ENCODE results near the gene FLVCR1. TPM values are rescaled to one million over a fixed set of nuclear protein-coding genes. Genes with fewer than 3 reads are reported as not detected.

Gene FLVCR1
- total RNA-seq, 1 experiment from 2014 or later: 26.4 TPM

GRCh38 chr1:212873518-212873917 lies 15.4 kb downstream of the FLVCR1 start:
- Histone ChIP-seq H3K27me3 (replicated peaks; ENCODE audit: insufficient read depth, low read depth, low read length, poor library complexity) (no peaks in the 10 kb centered on the region), H3K36me3 (ENCODE audit: insufficient read depth, low read length, poor library complexity, severe bottlenecking) (peaks cover 45% of the 10 kb centered on the region), H3K4me3 (ENCODE audit: low read depth, low read length, poor library complexity, severe bottlenecking) (no peak overlapping the region), H3K27ac (ENCODE audit: low read depth, low read length, poor library complexity, severe bottlenecking) (no peak overlapping the region), H3K4me1 (ENCODE audit: insufficient read depth, low read length, poor library complexity, severe bottlenecking) (no peaks in the 10 kb centered on the region), H3K9me3 (ENCODE audit: low read depth, low read length, poor library complexity, severe bottlenecking) (no peaks in the 10 kb centered on the region)
- DNase-seq (ENCODE audit: low spot score): no peak
- ChIA-PET POLR2A (ENCODE audit: low non-redundant PET) (no interaction called here), CTCF (no interaction called here)
- TF ChIP-seq EZH2 (IDR thresholded peaks at IDR 0.05; ENCODE audit: borderline replicate concordance, low read depth, low read length, poor library complexity, severe bottlenecking) (no peak), CTCF (conservative IDR thresholded peaks at IDR 0.05; ENCODE audit: low read depth, low read length) (no peak)
- intact Hi-C loops (cut with micrococcal nuclease; ENCODE audit: unreplicated experiment): no loop called here
- no TSS peak for BruUV-seq (replicated peaks)

DNA sequence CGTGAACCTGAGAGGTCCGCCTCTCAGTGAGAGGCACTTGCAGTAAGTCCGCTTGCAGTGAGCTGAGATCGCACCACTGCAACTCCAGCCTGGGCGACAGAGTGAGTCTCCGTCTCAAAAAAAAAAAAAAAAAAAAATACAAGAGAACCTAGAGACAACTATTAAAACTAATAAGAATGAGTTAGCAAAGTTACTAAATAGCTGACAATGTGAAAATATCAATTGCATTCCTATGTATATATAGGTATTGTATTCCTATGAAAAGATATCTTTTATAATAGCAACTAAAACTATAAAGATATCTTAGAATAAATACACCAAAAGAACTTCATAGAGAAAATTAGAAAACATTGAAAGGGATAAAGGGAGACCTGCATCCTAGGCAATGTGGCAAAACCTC lies 20.3 kb downstream of the FLVCR1 start:
- TF ChIP-seq EZH2 (IDR thresholded peaks at IDR 0.05; ENCODE audit: borderline replicate concordance, low read depth, low read length, poor library complexity, severe bottlenecking): no peak
- TF ChIP-seq CTCF (conservative IDR thresholded peaks at IDR 0.05; ENCODE audit: low read depth, low read length): no peak
- peaks cover 33% of the 10 kb centered on the region for H3K36me3 ChIP-seq (ENCODE audit: insufficient read depth, low read length, poor library complexity, severe bottlenecking)

GRCh38 chr1:212879947-212880690 lies 22.0 kb downstream of the FLVCR1 start:
- TF ChIP-seq CTCF (conservative IDR thresholded peaks at IDR 0.05; ENCODE audit: low read depth, low read length): no peak
- CTCF ChIA-PET: no interaction called here
- BruUV-seq (replicated peaks): no TSS peak
- H3K36me3 ChIP-seq (ENCODE audit: insufficient read depth, low read length, poor library complexity, severe bottlenecking): peaks cover 34% of the 10 kb centered on the region
- DNase-seq (ENCODE audit: low spot score): no peak
- H3K4me3 ChIP-seq (ENCODE audit: low read depth, low read length, poor library complexity, severe bottlenecking): no peak overlapping the region
- H3K4me1 ChIP-seq (ENCODE audit: insufficient read depth, low read length, poor library complexity, severe bottlenecking): no peaks in the 10 kb centered on the region
- H3K27me3 ChIP-seq (replicated peaks; ENCODE audit: insufficient read depth, low read depth, low read length, poor library complexity): no peaks in the 10 kb centered on the region
- H3K27ac ChIP-seq (ENCODE audit: low read depth, low read length, poor library complexity, severe bottlenecking): no peak overlapping the region
- no peaks in the 10 kb centered on the region for H3K9me3 ChIP-seq (ENCODE audit: low read depth, low read length, poor library complexity, severe bottlenecking)
- intact Hi-C loops (cut with micrococcal nuclease; ENCODE audit: unreplicated experiment): no loop called here
- POLR2A ChIA-PET (ENCODE audit: low non-redundant PET): no interaction called here

More for the DNA sequence above, 20.3 kb downstream of the FLVCR1 start:
- H3K27ac ChIP-seq (ENCODE audit: low read depth, low read length, poor library complexity, severe bottlenecking): no peak overlapping the region
- no peak for DNase-seq (ENCODE audit: low spot score)
- POLR2A ChIA-PET (ENCODE audit: low non-redundant PET): no interaction called here
- H3K27me3 ChIP-seq (replicated peaks; ENCODE audit: insufficient read depth, low read depth, low read length, poor library complexity): no peaks in the 10 kb centered on the region
- no TSS peak for BruUV-seq (replicated peaks)
- H3K9me3 ChIP-seq (ENCODE audit: low read depth, low read length, poor library complexity, severe bottlenecking): no peaks in the 10 kb centered on the region
- no peaks in the 10 kb centered on the region for H3K4me1 ChIP-seq (ENCODE audit: insufficient read depth, low read length, poor library complexity, severe bottlenecking)
- intact Hi-C loops (cut with micrococcal nuclease; ENCODE audit: unreplicated experiment): no loop called here
- CTCF ChIA-PET: no interaction called here
- no peak overlapping the region for H3K4me3 ChIP-seq (ENCODE audit: low read depth, low read length, poor library complexity, severe bottlenecking)

Data from A673 (cell line).